Ascending aorta (tissue), 2 donors: ENCODE measurements around the gene ALKBH7. TPM values are rescaled to one million over a fixed set of nuclear protein-coding genes. Genes with fewer than 3 reads are reported as not detected.

Experiments
- DNase-seq, 2 donors: peaks; one replicate each; pipeline ENCODE4 v3.0.0-alpha.2; 2019; ENCODE audit warnings: low spot score in 2 of 2
- H3K27ac ChIP-seq, 2 donors: fragments of 200-600 bp; sonication (generic); one replicate each; pipeline ENCODE4 v1.5.1; 2016 to 2017; ENCODE audit warnings: mild to moderate bottlenecking in 1 of 2
- H3K27me3 ChIP-seq: fragments of 200-600 bp; sonication (generic); one replicate; pipeline ENCODE4 v1.5.1; 2017
- H3K36me3 ChIP-seq, 2 donors: fragments of 200-600 bp; sonication (generic); one replicate each; pipeline ENCODE4 v1.5.1; 2016
- H3K4me1 ChIP-seq, 2 donors: fragments of 200-600 bp; sonication (generic); one replicate each; pipeline ENCODE4 v1.5.1; 2016 to 2017; ENCODE audit warnings: mild to moderate bottlenecking in 1 of 2
- H3K4me3 ChIP-seq, 2 donors: fragments of 200-600 bp; sonication (generic); one replicate each; pipeline ENCODE4 v1.5.1; 2016 to 2017; ENCODE audit warnings: mild to moderate bottlenecking in 1 of 2
- H3K9me3 ChIP-seq, 2 donors: fragments of 200-600 bp; sonication (generic); one replicate each; pipeline ENCODE4 v1.5.1; 2016
- CTCF ChIP-seq, 3 experiments: fragments of 200-600 bp in 2 of 3; fragments of 450-650 bp in 1 of 3; sonication (generic) in 2 of 3; IDR thresholded peaks; one replicate each; pipeline ENCODE4 v1.5.1; 2016 to 2019; ENCODE audit warnings: antibody characterized with exemption in 3 of 3, mild to moderate bottlenecking in 1 of 3, moderate library complexity in 1 of 3
- intact Hi-C: fragments of 100-400 bp; cut with DNase I; formaldehyde crosslinking; loops from one replicate; pipeline ENCODE4 v1.15.1; 2023
- total RNA-seq: library from RNA; depleted of rRNA; stranded (reverse); fragments of >200 nt; gene quantifications from one replicate; pipeline ENCODE4 v1.1.0, GENCODE V29; 2016

ALKBH7 gene
- total RNA-seq, 1 donor from 2014 or later, result 68.8 TPM

- TF ChIP-seq CTCF (IDR thresholded peaks at IDR 0.05), result no peak
- DNase-seq, result no peak
- no peak overlapping the region for H3K4me3 ChIP-seq
- no peaks in the 10 kb centered on the region for H3K9me3 ChIP-seq
- no peaks in the 10 kb centered on the region for H3K27me3 ChIP-seq
- intact Hi-C loops, result no loop called here
- H3K4me1 ChIP-seq, result no peaks in the 10 kb centered on the region
- no peak overlapping the region for H3K27ac ChIP-seq
- peaks cover 51% of the 10 kb centered on the region in 2 donors for H3K36me3 ChIP-seq
These were observed 41.4 kb downstream of the ALKBH7 start for GRCh38 chr19:6413721-6414643.

GRCh38 chr19:6414793-6415590 lies 42.4 kb downstream of the ALKBH7 start:
- peaks cover 61% of the 10 kb centered on the region in 2 donors for H3K36me3 ChIP-seq
- TF ChIP-seq CTCF (IDR thresholded peaks at IDR 0.05), result no peak
- H3K4me3 ChIP-seq, result no peak overlapping the region
- H3K9me3 ChIP-seq, result no peaks in the 10 kb centered on the region
- no peaks in the 10 kb centered on the region for H3K27me3 ChIP-seq
- no peak for DNase-seq
- H3K4me1 ChIP-seq, result no peaks in the 10 kb centered on the region
- intact Hi-C loops, result no loop called here
- H3K27ac ChIP-seq, result no peak overlapping the region

DNA sequence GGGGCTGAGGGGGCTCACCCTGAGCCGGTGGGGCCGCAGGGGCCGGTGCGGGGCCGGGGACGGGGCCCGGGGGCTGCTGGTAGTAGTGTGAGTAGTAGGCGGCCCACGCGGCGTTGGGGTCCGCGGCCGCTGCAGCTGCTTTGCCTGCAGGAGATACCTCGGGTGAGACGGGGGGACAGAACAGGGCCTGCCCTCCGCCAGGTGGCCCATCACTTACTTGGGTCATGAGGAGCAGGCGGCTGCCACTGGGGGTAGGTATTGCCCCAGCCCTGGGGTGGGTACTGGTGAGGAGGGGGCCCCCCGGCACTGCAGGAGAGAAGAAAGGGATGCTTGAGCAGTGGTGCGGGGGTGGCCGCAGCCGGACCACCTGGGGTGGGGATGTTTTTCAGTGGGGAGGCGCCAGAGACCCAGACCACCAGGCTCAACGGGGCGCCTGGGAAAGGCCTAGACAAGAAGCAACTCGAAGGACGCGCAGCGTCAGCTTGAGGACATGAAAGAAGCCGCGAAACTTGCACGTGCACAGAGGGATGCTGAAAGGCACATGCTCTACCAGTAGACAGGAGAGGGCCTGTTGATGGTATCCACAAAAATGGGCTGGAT lies 43.1 kb downstream of the ALKBH7 start:
- DNase-seq, result no peak
- Histone ChIP-seq H3K4me1 (no peaks in the 10 kb centered on the region), H3K36me3 (peaks cover 67 to 68% of the 10 kb centered on the region in 2 donors), H3K4me3 (no peak overlapping the region), H3K9me3 (no peaks in the 10 kb centered on the region), H3K27ac (no peak overlapping the region), H3K27me3 (no peaks in the 10 kb centered on the region)
- intact Hi-C loops, result no loop called here
- no peak for TF ChIP-seq CTCF (IDR thresholded peaks at IDR 0.05)

GRCh38 chr19:6416658-6417405 lies 44.2 kb downstream of the ALKBH7 start:
- intact Hi-C loops, result no loop called here
- no peaks in the 10 kb centered on the region for H3K9me3 ChIP-seq
- TF ChIP-seq CTCF (IDR thresholded peaks at IDR 0.05), result no peak
- H3K27me3 ChIP-seq, result no peaks in the 10 kb centered on the region
- no peak overlapping the region for H3K27ac ChIP-seq
- no peak for DNase-seq
- H3K4me3 ChIP-seq, result no peak overlapping the region
- H3K4me1 ChIP-seq, result no peaks in the 10 kb centered on the region
- peaks cover 74 to 76% of the 10 kb centered on the region in 2 donors for H3K36me3 ChIP-seq
